PC-9 (cell line): ENCODE results near the gene PCMTD2. TPM values are rescaled to one million over a fixed set of nuclear protein-coding genes. Genes with fewer than 3 reads are reported as not detected.

ENCODE experiments used
- BruUV-seq: library from RNA; stranded (reverse); fragments of 400-500 nt; replicated peaks from 2 replicates; lab custom pipeline; 2021; lab: Mats Ljungman, UMichigan
- CTCF ChIA-PET: fragments of 300-600 bp; sonication (Branson Sonifier 250); formaldehyde crosslinking; loops from one replicate; lab custom pipeline; 2022; ENCODE audit warnings: antibody characterized with exemption; lab: Charles Lee
- POLR2A ChIA-PET: fragments of 300-600 bp; sonication (Branson Sonifier 250); formaldehyde crosslinking; loops from one replicate; lab custom pipeline; 2022; ENCODE audit warnings: antibody characterized with exemption; ENCODE audit not compliant: unreplicated experiment; lab: Charles Lee
- DNase-seq, 2 experiments: peaks; one replicate each; pipeline versions ENCODE4 v3.0.0 to v3.0.0-alpha.2; 2015 to 2022; ENCODE audit warnings: mixed read lengths in 1 of 2
- H2AFZ ChIP-seq: fragments of 200-600 bp; sonication (generic); 2 replicates; pipeline ENCODE4 v1.8.1; 2017; ENCODE audit warnings: antibody characterized with exemption
- H3F3A ChIP-seq: fragments of 200-600 bp; sonication (generic); 2 replicates; pipeline ENCODE4 v1.8.1; 2017; ENCODE audit warnings: antibody characterized with exemption, mild to moderate bottlenecking, low read depth; ENCODE audit not compliant: insufficient read depth
- H3K27ac ChIP-seq: fragments of 200-600 bp; sonication (generic); 2 replicates; pipeline ENCODE4 v1.6.1; 2016; ENCODE audit warnings: mixed run types
- H3K27me3 ChIP-seq: fragments of 200-600 bp; sonication (generic); 2 replicates; pipeline ENCODE4 v1.6.1; 2016; ENCODE audit warnings: low read depth, mixed run types; ENCODE audit not compliant: insufficient read depth
- H3K36me3 ChIP-seq: fragments of 200-600 bp; sonication (generic); 2 replicates; pipeline ENCODE4 v1.6.1; 2016; ENCODE audit warnings: low read depth, mixed run types
- H3K4me1 ChIP-seq: fragments of 200-600 bp; sonication (generic); replicated peaks from 2 replicates; pipeline ENCODE4 v1.6.1; 2016; ENCODE audit warnings: mixed run types; ENCODE audit not compliant: insufficient read depth
- H3K4me2 ChIP-seq: fragments of 200-600 bp; sonication (generic); 2 replicates; pipeline ENCODE4 v1.6.1; 2017; ENCODE audit warnings: mixed run types
- H3K4me3 ChIP-seq: fragments of 200-600 bp; sonication (generic); 2 replicates; pipeline ENCODE4 v1.6.1; 2016; ENCODE audit warnings: mixed run types
- H3K79me2 ChIP-seq: fragments of 200-600 bp; sonication (generic); 2 replicates; pipeline ENCODE4 v1.6.1; 2017; ENCODE audit warnings: low read depth, mixed run types
- H3K9me2 ChIP-seq: fragments of 200-600 bp; sonication (generic); 2 replicates; pipeline ENCODE4 v1.8.1; 2017; ENCODE audit warnings: mild to moderate bottlenecking; ENCODE audit not compliant: insufficient read depth
- H3K9me3 ChIP-seq: fragments of 200-600 bp; sonication (generic); 2 replicates; pipeline ENCODE4 v1.8.1; 2016; ENCODE audit warnings: low read depth; ENCODE audit not compliant: insufficient read depth
- H4K20me1 ChIP-seq: fragments of 200-600 bp; sonication (generic); 2 replicates; pipeline ENCODE4 v1.8.1; 2017; ENCODE audit not compliant: insufficient read depth
- EZH2 ChIP-seq: fragments of 200-600 bp; sonication (generic); IDR thresholded peaks from 2 replicates; pipeline ENCODE4 v1.8.0; 2017; ENCODE audit warnings: antibody characterized with exemption, low read depth
- intact Hi-C: fragments of 100-400 bp; cut with micrococcal nuclease; formaldehyde crosslinking; loops from one replicate; pipeline ENCODE4 v1.10.0; 2022; ENCODE audit not compliant: unreplicated experiment
- total RNA-seq: library from RNA; stranded (reverse); gene quantifications from 2 replicates; pipeline ENCODE4 v1.2.3, GENCODE V29; 2021
- TF ChIP-seq, protein P1 (sequence below): fragments of 200-600 bp; sonication (generic); conservative IDR thresholded peaks from 2 replicates; pipeline ENCODE4 v1.6.1; 2017; ENCODE audit warnings: mixed run types, antibody characterized with exemption, mild to moderate bottlenecking, moderate library complexity

PCMTD2 gene
- total RNA-seq, 1 experiment from 2014 or later, result 86.5 TPM

DNA sequence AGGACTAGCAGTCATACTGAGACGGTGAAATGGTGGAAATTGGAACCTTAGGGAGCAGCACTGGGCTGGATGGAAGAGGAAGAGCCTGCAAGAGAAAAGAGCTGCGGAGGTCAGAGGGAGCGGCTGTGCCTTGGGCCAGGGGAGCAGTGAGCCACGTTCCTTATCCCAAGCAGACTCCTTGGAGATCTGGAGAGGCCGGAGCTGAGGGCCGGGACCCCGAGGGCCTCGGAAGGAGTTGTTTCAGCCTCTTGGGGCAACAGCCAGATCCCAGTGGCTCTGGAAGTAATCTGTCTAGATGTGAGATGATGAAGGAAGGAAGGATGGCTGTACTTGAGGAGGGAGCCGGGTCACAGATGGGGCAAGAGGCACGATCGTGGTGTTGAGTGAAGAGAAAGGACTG, 16.1 kb downstream of the PCMTD2 start:
- H3K4me3 ChIP-seq, result no peak overlapping the region
- H2AFZ ChIP-seq, result no peak overlapping the region
- H3K27ac ChIP-seq, result no peak overlapping the region
- H3F3A ChIP-seq, result no peaks in the 10 kb centered on the region; the same call in 1 of the 2 replicates
- no peak overlapping the region for H3K4me2 ChIP-seq
- no peak for DNase-seq
- H3K36me3 ChIP-seq, result 0 out of 2 replicates have a peak, but pooled peaks cover 4% of the 10 kb centered on the region
- TF ChIP-seq, protein P1, sequence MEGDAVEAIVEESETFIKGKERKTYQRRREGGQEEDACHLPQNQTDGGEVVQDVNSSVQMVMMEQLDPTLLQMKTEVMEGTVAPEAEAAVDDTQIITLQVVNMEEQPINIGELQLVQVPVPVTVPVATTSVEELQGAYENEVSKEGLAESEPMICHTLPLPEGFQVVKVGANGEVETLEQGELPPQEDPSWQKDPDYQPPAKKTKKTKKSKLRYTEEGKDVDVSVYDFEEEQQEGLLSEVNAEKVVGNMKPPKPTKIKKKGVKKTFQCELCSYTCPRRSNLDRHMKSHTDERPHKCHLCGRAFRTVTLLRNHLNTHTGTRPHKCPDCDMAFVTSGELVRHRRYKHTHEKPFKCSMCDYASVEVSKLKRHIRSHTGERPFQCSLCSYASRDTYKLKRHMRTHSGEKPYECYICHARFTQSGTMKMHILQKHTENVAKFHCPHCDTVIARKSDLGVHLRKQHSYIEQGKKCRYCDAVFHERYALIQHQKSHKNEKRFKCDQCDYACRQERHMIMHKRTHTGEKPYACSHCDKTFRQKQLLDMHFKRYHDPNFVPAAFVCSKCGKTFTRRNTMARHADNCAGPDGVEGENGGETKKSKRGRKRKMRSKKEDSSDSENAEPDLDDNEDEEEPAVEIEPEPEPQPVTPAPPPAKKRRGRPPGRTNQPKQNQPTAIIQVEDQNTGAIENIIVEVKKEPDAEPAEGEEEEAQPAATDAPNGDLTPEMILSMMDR, result no peak
- no peak for TF ChIP-seq EZH2
- H4K20me1 ChIP-seq, result peaks cover 21% of the 10 kb centered on the region; the same call in 1 of the 2 replicates
- BruUV-seq, result no TSS peak
- H3K9me3 ChIP-seq, result no peaks in the 10 kb centered on the region
- H3K4me1 ChIP-seq, result no peaks in the 10 kb centered on the region
- CTCF ChIA-PET, result no interaction called here
- no peaks in the 10 kb centered on the region for H3K79me2 ChIP-seq
- POLR2A ChIA-PET, result no interaction called here
- H3K27me3 ChIP-seq, result no peaks in the 10 kb centered on the region
- intact Hi-C loops, result no loop called here
- no peaks in the 10 kb centered on the region for H3K9me2 ChIP-seq

GRCh38 chr20:64273109-64273508, 17.6 kb downstream of the PCMTD2 start:
- Histone ChIP-seq H3K27ac (no peak overlapping the region), H3K27me3 (no peaks in the 10 kb centered on the region), H3K9me2 (no peaks in the 10 kb centered on the region), H3K79me2 (no peaks in the 10 kb centered on the region), H3K4me2 (no peak overlapping the region), H2AFZ (no peak overlapping the region), H4K20me1 (peaks cover 21% of the 10 kb centered on the region; the same call in 1 of the 2 replicates), H3K4me3 (no peak overlapping the region), H3K4me1 (no peaks in the 10 kb centered on the region), H3K9me3 (no peaks in the 10 kb centered on the region), H3K36me3 (0 out of 2 replicates have a peak, but pooled peaks cover 4% of the 10 kb centered on the region), H3F3A (no peaks in the 10 kb centered on the region; the same call in 1 of the 2 replicates)
- BruUV-seq, result no TSS peak
- no peak for DNase-seq
- CTCF ChIA-PET, result no interaction called here
- intact Hi-C loops, result no loop called here
- POLR2A ChIA-PET, result no interaction called here
- no peak for TF ChIP-seq EZH2
- TF ChIP-seq, protein P1, result no peak

- DNase-seq, result no peak
- ChIA-PET POLR2A (no interaction called here), CTCF (no interaction called here)
- no peak overlapping the region for H3K4me3 ChIP-seq
- no peaks in the 10 kb centered on the region for H3K4me1 ChIP-seq
- H3K36me3 ChIP-seq, result 0 out of 2 replicates have a peak, but pooled peaks cover 4% of the 10 kb centered on the region
- H3K79me2 ChIP-seq, result no peaks in the 10 kb centered on the region
- H3F3A ChIP-seq, result no peaks in the 10 kb centered on the region; the same call in 1 of the 2 replicates
- TF ChIP-seq, protein P1, result no peak
- TF ChIP-seq EZH2, result no peak
- intact Hi-C loops, result no loop called here
- H3K9me3 ChIP-seq, result no peaks in the 10 kb centered on the region
- H3K27me3 ChIP-seq, result peaks cover 10% of the 10 kb centered on the region
- no TSS peak for BruUV-seq
- H3K9me2 ChIP-seq, result no peaks in the 10 kb centered on the region
- H4K20me1 ChIP-seq, result peaks cover 13% of the 10 kb centered on the region; the same call in 1 of the 2 replicates
- H2AFZ ChIP-seq, result no peak overlapping the region
- no peak overlapping the region for H3K4me2 ChIP-seq
- H3K27ac ChIP-seq, result no peak overlapping the region
These were observed 21.3 kb downstream of the PCMTD2 start for GRCh38 chr20:64276817-64277216.
